ENCODE results near the gene ATXN10. TPM values are rescaled to one million over a fixed set of nuclear protein-coding genes. Genes with fewer than 3 reads are reported as not detected.
A peak's percentile ranks its signal among the peaks of the same experiment; 100 is the strongest.

ATXN10 gene
- total and polyA plus RNA-seq, 2 of the 13 experiments (the other 11 are each of a cell fraction or from before 2014, with no cell fraction given): 60.1 to 194 TPM

DNA sequence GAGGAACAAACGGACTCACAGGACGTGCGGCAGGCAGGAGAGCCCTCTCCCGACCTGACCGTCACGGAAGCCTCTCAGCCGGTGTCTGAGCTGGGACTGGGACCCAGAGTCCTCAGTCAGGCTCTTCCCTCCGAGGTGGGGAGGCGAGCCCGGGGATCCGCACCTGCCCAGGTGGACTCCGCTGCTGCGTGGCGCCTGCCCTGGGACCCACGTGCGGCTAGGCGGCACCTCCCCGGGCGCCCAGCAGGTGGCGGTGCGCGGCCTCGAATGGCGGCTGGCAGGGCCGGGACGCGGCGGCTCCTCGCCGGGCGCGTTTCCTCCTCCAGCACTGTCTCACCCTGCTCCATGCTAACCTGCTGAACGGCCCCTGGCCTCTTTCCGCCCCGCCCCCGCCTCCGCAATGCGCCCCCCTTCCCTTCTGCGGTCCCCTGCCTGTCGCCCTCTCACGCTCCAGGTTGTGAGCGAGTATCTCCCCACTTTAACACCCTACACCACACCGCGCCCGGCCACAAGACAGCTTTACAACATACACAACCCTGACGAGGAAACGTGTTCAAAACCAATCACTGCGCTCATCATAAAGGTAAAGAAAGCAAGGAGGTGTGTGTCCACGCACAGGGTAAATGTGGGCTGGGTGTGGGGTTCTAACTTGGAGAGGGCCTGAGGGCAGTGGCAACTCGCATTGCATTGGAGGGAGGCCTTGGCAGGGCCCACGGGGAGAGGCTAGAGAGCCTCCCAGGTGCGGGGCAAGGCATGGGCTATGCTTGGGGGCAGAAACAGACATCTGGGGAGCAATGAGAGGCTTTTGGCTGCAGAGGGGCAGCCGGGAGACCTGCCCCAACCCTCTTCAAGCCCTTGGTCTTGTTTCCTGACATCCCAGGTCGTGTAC, 25.9 kb upstream of the ATXN10 start (continued):
- TF ChIP-seq ZNF790 (CRISPR knock-in tag; IDR thresholded peaks at IDR 0.05; ENCODE audit: borderline replicate concordance) (0 out of 2 replicates have a peak, but pooled peaks have one; percentile 35), KLF13 (CRISPR knock-in tag; IDR thresholded peaks at IDR 0.05) (no peak), SNAI1 (CRISPR knock-in tag; IDR thresholded peaks at IDR 0.05; ENCODE audit: borderline replicate concordance) (no peak), GATAD1 (CRISPR knock-in tag; IDR thresholded peaks at IDR 0.05) (0 out of 2 replicates have a peak, but pooled peaks have one; percentile 40), ZNF557 (CRISPR knock-in tag; IDR thresholded peaks at IDR 0.05) (no peak), ZNF230 (CRISPR knock-in tag; IDR thresholded peaks at IDR 0.05) (no peak), FOSL1 (CRISPR knock-in tag; IDR thresholded peaks at IDR 0.05; ENCODE audit: borderline replicate concordance) (no peak), E2F2 (CRISPR knock-in tag; IDR thresholded peaks at IDR 0.05; ENCODE audit: borderline replicate concordance) (0 out of 2 replicates have a peak, but pooled peaks have one; percentile 8), ZFY (CRISPR knock-in tag; IDR thresholded peaks at IDR 0.05) (peak; percentile 57), NR2F6 (IDR thresholded peaks at IDR 0.05) (no peak), NR2F6 (CRISPR knock-in tag; IDR thresholded peaks at IDR 0.05) (peak; percentile 11; the same call in 1 of the 2 replicates), ARNT2 (CRISPR knock-in tag; IDR thresholded peaks at IDR 0.05; ENCODE audit: low read depth) (0 out of 2 replicates have a peak, but pooled peaks have one; percentile 36), ZNF274 (CRISPR knock-in tag; IDR thresholded peaks at IDR 0.05) (no peak), SMC3 (IDR thresholded peaks at IDR 0.05; ENCODE audit: low read length) (peak; percentile 37; the same call in 1 of the 2 replicates)
- TF ChIP-seq, protein P1, sequence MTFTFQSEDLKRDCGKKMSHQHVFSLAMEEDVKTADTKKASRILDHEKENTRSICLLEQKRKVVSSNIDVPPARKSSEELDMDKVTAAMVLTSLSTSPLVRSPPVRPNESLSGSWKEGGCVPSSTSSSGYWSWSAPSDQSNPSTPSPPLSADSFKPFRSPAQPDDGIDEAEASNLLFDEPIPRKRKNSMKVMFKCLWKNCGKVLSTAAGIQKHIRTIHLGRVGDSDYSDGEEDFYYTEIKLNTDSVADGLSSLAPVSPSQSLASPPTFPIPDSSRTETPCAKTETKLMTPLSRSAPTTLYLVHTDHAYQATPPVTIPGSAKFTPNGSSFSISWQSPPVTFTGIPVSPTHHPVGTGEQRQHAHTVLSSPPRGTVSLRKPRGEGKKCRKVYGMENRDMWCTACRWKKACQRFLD (CRISPR knock-in tag; IDR thresholded peaks at IDR 0.05; ENCODE audit: borderline replicate concordance): no peak
- TF ChIP-seq, protein P2, sequence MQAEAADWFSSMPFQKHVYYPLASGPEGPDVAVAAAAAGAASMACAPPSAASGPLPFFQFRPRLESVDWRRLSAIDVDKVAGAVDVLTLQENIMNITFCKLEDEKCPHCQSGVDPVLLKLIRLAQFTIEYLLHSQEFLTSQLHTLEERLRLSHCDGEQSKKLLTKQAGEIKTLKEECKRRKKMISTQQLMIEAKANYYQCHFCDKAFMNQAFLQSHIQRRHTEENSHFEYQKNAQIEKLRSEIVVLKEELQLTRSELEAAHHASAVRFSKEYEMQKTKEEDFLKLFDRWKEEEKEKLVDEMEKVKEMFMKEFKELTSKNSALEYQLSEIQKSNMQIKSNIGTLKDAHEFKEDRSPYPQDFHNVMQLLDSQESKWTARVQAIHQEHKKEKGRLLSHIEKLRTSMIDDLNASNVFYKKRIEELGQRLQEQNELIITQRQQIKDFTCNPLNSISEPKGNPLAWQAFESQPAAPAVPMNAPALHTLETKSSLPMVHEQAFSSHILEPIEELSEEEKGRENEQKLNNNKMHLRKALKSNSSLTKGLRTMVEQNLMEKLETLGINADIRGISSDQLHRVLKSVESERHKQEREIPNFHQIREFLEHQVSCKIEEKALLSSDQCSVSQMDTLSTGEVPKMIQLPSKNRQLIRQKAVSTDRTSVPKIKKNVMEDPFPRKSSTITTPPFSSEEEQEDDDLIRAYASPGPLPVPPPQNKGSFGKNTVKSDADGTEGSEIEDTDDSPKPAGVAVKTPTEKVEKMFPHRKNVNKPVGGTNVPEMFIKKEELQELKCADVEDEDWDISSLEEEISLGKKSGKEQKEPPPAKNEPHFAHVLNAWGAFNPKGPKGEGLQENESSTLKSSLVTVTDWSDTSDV (CRISPR knock-in tag; IDR thresholded peaks at IDR 0.05): no peak

Measured in HepG2 (cell line).